Inflammatory macrophage treated with lipopolysaccharide for 4 hours (primary cell): ENCODE data around the gene CD22.
A peak's percentile ranks its signal among the peaks of the same experiment; 100 is the strongest.

ENCODE experiments used
- DNase-seq: peaks from one replicate; pipeline ENCODE4 v3.0.0-alpha.2; 2020

The CD22 gene

GRCh38 chr19:35392742-35393715, 64.0 kb downstream of the CD22 start:
- DNase-seq: no peak

GRCh38 chr19:35395382-35396199, 66.6 kb downstream of the CD22 start:
- DNase-seq: peak; percentile 36

- no peak for DNase-seq
Measured at GRCh38 chr19:35396240-35396885, 67.4 kb downstream of the CD22 start.
